K562 (cell line): ENCODE data around the gene DIP2B. TPM values are rescaled to one million over a fixed set of nuclear protein-coding genes. Genes with fewer than 3 reads are reported as not detected.

Experiments
- ATAC-seq: fragments of 200-7000 bp; cut with Tn5 transposase; 3 replicates; pipeline ENCODE4 v1.9.1; 2020; ENCODE audit warnings: moderate library complexity
- BruUV-seq: library from RNA; stranded (reverse); fragments of 400-500 nt; replicated peaks from 2 replicates; lab custom pipeline; 2021; lab: Mats Ljungman, UMichigan
- CTCF ChIA-PET: fragments of 300-600 bp; formaldehyde crosslinking; extraction: SDS; loops from one replicate; lab custom pipeline; 2021; ENCODE audit warnings: low intra/inter-chr PET ratio; lab: Yijun Ruan, JAX
- POLR2A ChIA-PET: fragments of 300-600, 350-650 bp; sonication (Branson Sonifier 250); formaldehyde crosslinking; extraction: SDS; loops from one replicate; lab custom pipeline; 2021; ENCODE audit warnings: antibody characterized with exemption, inconsistent platforms; lab: Yijun Ruan, JAX
- DNase-seq, 4 experiments: peaks; one replicate each; pipeline versions ENCODE4 v3.0.0 to v3.0.0-alpha.2; 2011 to 2018; ENCODE audit warnings: low spot score in 3 of 4, mixed read lengths in 3 of 4; ENCODE audit errors: extremely low read depth in 1 of 4
- FAIRE-seq: peaks from 2 replicates; lab custom pipeline; 2011; peaks lifted over from hg19 to GRCh38; lab: Jason Lieb, UNC
- H2AFZ ChIP-seq: 2 replicates; pipeline ENCODE4 v1.6.0; 2011; ENCODE audit warnings: low read depth, low read length, control low read depth, inconsistent platforms
- H3K27ac ChIP-seq: fragments of 200-600 bp; 3 replicates; pipeline ENCODE4 v1.8.0; 2011; ENCODE audit warnings: low read depth, mild to moderate bottlenecking, control low read depth, inconsistent platforms, low read length, moderate library complexity, mixed read lengths; ENCODE audit errors: extremely low read depth
- H3K27me3 ChIP-seq, 2 experiments: fragments of 300-600 bp in 1 of 2; 2 replicates in 1 of 2; 3 replicates in 1 of 2; pipeline versions ENCODE4 v1.6.0 to v1.8.0; 2011; ENCODE audit warnings: inconsistent platforms in 2 of 2, low read length in 2 of 2, mild to moderate bottlenecking in 1 of 2, mixed read lengths in 1 of 2, moderate library complexity in 1 of 2; ENCODE audit not compliant: control insufficient read depth in 2 of 2, insufficient read depth in 2 of 2
- H3K36me3 ChIP-seq: fragments of 300-600 bp; 3 replicates; pipeline ENCODE4 v1.8.0; 2011; ENCODE audit warnings: mild to moderate bottlenecking, low read length, inconsistent platforms; ENCODE audit not compliant: control insufficient read depth, insufficient read depth
- H3K4me1 ChIP-seq, 2 experiments: fragments of 200-600 bp in 1 of 2; replicated peaks in 1 of 2; 2 replicates in 1 of 2; 3 replicates in 1 of 2; pipeline versions ENCODE4 v1.5.1 to v1.8.0; 2011; ENCODE audit warnings: inconsistent platforms in 2 of 2, low read length in 2 of 2, mild to moderate bottlenecking in 1 of 2, mixed read lengths in 1 of 2, moderate library complexity in 1 of 2; ENCODE audit not compliant: control insufficient read depth in 2 of 2, insufficient read depth in 2 of 2
- H3K4me2 ChIP-seq: 2 replicates; pipeline ENCODE4 v1.6.1; 2011; ENCODE audit warnings: low read length, control low read depth, inconsistent platforms, mixed read lengths; ENCODE audit not compliant: insufficient read depth
- H3K4me3 ChIP-seq: fragments of 200-600 bp; sonication (generic), shearing (Covaris generic); 2 replicates; pipeline ENCODE4 v1.5.1; 2016; ENCODE audit warnings: control low read depth, inconsistent platforms
- H3K79me2 ChIP-seq: fragments of 200-600 bp; 3 replicates; pipeline ENCODE4 v1.8.0; 2011; ENCODE audit warnings: low read length, inconsistent platforms; ENCODE audit not compliant: control insufficient read depth, insufficient read depth
- H3K9ac ChIP-seq, 2 experiments: 2 replicates each; pipeline versions ENCODE4 v1.6.0 to v1.6.1; 2011; ENCODE audit warnings: low read depth in 2 of 2, low read length in 2 of 2, control low read depth in 1 of 2, inconsistent platforms in 1 of 2, mild to moderate bottlenecking in 1 of 2, mixed read lengths in 1 of 2; ENCODE audit not compliant: insufficient read depth in 1 of 2
- H3K9me1 ChIP-seq: one replicate; pipeline ENCODE4 v1.6.0; 2011; ENCODE audit warnings: inconsistent platforms, mild to moderate bottlenecking, low read length, moderate library complexity; ENCODE audit not compliant: control insufficient read depth, insufficient read depth
- H3K9me3 ChIP-seq: replicated peaks from 2 replicates; pipeline ENCODE4 v1.5.1; 2011; ENCODE audit warnings: low read depth, low read length, inconsistent platforms; ENCODE audit not compliant: control insufficient read depth, insufficient read depth
- H4K20me1 ChIP-seq: replicated peaks from 2 replicates; pipeline ENCODE4 v1.6.1; 2011; ENCODE audit warnings: low read length, inconsistent platforms, mixed read lengths; ENCODE audit not compliant: control insufficient read depth, insufficient read depth
- BRCA1 ChIP-seq, 2 experiments: fragments of 450-650 bp in 1 of 2; sonication (generic) in 1 of 2; formaldehyde crosslinking in 1 of 2; IDR thresholded peaks; 2 replicates each; pipeline versions ENCODE4 v1.5.0 to v1.6.1; 2017 to 2020; ENCODE audit warnings: mild to moderate bottlenecking in 1 of 2, missing genetic modification reagents in 1 of 2
- ESRRA ChIP-seq: fragments of 450-650 bp; IDR thresholded peaks from 2 replicates; pipeline ENCODE4 v1.6.1; 2014; ENCODE audit warnings: low read depth, mild to moderate bottlenecking, moderate library complexity, borderline replicate concordance
- KAT2B ChIP-seq: IDR thresholded peaks from one replicate; pipeline ENCODE4 v1.6.1; 2012; ENCODE audit warnings: low read depth, mild to moderate bottlenecking, control low read depth, inconsistent platforms, low read length, moderate library complexity
- KLF6 ChIP-seq: fragments of 250-450 bp; sonication (Bioruptor Pico); IDR thresholded peaks from 2 replicates; pipeline ENCODE4 v1.4.0; 2020; ENCODE audit warnings: mild to moderate bottlenecking, moderate library complexity, borderline replicate concordance
- NFIX ChIP-seq: fragments of 250-450 bp; sonication (Bioruptor Pico); IDR thresholded peaks from 2 replicates; pipeline ENCODE4 v1.4.0; 2020; ENCODE audit warnings: low read depth, mild to moderate bottlenecking, moderate library complexity
- PPARD ChIP-seq: fragments of 250-450 bp; sonication (Bioruptor Pico); IDR thresholded peaks from 2 replicates; pipeline ENCODE4 v1.8.0; 2022; ENCODE audit warnings: inconsistent platforms, mild to moderate bottlenecking, moderate library complexity
- RBM39 ChIP-seq: fragments of 200-400 bp; formaldehyde crosslinking; optimal IDR thresholded peaks from 2 replicates; pipeline ENCODE3; 2018; ENCODE audit warnings: low read depth, low read length
- THRB ChIP-seq: fragments of 450-650 bp; formaldehyde crosslinking; conservative IDR thresholded peaks from 2 replicates; pipeline ENCODE4 v1.4.0; 2022; ENCODE audit warnings: mild to moderate bottlenecking, missing genetic modification characterization
- ZKSCAN8 ChIP-seq: fragments of 200-800 bp; sonication (Bioruptor generic); IDR thresholded peaks from 2 replicates; pipeline ENCODE4 v1.6.1; 2016; ENCODE audit warnings: missing genetic modification characterization, missing compliant biosample characterization
- WGBS: fragments of 100-300 bp; shearing (Covaris generic); methylation state at CpG from one replicate; pipeline ENCODE4 v1.1.6; 2016; ENCODE audit warnings: low coverage, mixed read lengths; ENCODE audit not compliant: insufficient coverage; ENCODE audit errors: missing lambda C conversion rate; 5-methylcytosine and 5-hydroxymethylcytosine counted together
- in situ Hi-C: fragments of 300-500 bp; cut with MboI; formaldehyde crosslinking; loops from 4 replicates; pipeline ENCODE4 v1.15.0; 2018; ENCODE audit warnings: inconsistent platforms, mixed read lengths
- intact Hi-C: fragments of 100-400 bp; cut with micrococcal nuclease; formaldehyde crosslinking; loops from 2 replicates; pipeline ENCODE4 v1.14.2; 2022
- polyA plus RNA-seq, 8 experiments: library from polyadenylated mRNA; depleted of rRNA in 4 of 8; stranded (reverse) in 5 of 8; unstranded in 3 of 8; fragments of >200 nt; fragmentation: Nextera tagmentation in 2 of 8; fragmentation: Illumina TruSeq in 1 of 8; extraction: Ambion mirVana in 2 of 8; extraction: Trizol in 1 of 8; gene quantifications; 2 replicates each; pipeline versions ENCODE4 v1.2.1 to v1.2.3, GENCODE V29; 2011 to 2014; ENCODE audit warnings: inconsistent platforms in 1 of 8, missing spikeins in 1 of 8
- total RNA-seq, 7 experiments: library from RNA; depleted of rRNA in 6 of 7; stranded (reverse); fragments of >200 nt in 6 of 7; fragmentation: Illumina TruSeq in 2 of 7; extraction: Trizol in 2 of 7; gene quantifications; 2 replicates each; pipeline versions ENCODE4 v1.2.1 to v1.2.3, GENCODE V29; 2011 to 2021; ENCODE audit warnings: low replicate concordance in 1 of 7
- TF ChIP-seq, protein P1 (sequence below): fragments of 450-650 bp; conservative IDR thresholded peaks from 2 replicates; pipeline ENCODE4 v1.6.1; 2016; ENCODE audit warnings: missing genetic modification characterization, low read depth, mild to moderate bottlenecking, missing compliant biosample characterization, moderate library complexity
- TF ChIP-seq, protein P2 (sequence below): sonication (generic); formaldehyde crosslinking; IDR thresholded peaks from 2 replicates; pipeline ENCODE4 v1.8.1; 2023; ENCODE audit warnings: mild to moderate bottlenecking, missing genetic modification reagents

The DIP2B gene
- total and polyA plus RNA-seq, 9 of the 15 experiments (the other 6 are each of a cell fraction or from before 2014, with no cell fraction given) = 4.6 to 26.1 (median 18.8) TPM

GRCh38 chr12:50610171-50610570 is 105.4 kb downstream of the DIP2B start:
- no peak overlapping the region for H3K27ac ChIP-seq
- FAIRE-seq (no peak), ATAC-seq (no peak), DNase-seq (no peak)
- H3K9me3 ChIP-seq = no peaks in the 10 kb centered on the region
- WGBS = 100% methylated on average over 1 of the region's 1 CpG
- H3K9me1 ChIP-seq = no peaks in the 10 kb centered on the region
- no peak for TF ChIP-seq THRB (CRISPR knock-in tag)
- TF ChIP-seq ZKSCAN8 (CRISPR knock-in tag) = no peak
- no peak for TF ChIP-seq PPARD (CRISPR knock-in tag)
- TF ChIP-seq, protein P1, sequence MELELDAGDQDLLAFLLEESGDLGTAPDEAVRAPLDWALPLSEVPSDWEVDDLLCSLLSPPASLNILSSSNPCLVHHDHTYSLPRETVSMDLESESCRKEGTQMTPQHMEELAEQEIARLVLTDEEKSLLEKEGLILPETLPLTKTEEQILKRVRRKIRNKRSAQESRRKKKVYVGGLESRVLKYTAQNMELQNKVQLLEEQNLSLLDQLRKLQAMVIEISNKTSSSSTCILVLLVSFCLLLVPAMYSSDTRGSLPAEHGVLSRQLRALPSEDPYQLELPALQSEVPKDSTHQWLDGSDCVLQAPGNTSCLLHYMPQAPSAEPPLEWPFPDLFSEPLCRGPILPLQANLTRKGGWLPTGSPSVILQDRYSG (tag) = no peak
- TF ChIP-seq RBM39 = no peak
- TF ChIP-seq NFIX (CRISPR knock-in tag) = no peak
- no peak for TF ChIP-seq KLF6
- no peak for TF ChIP-seq KAT2B
- TF ChIP-seq ESRRA = no peak
- TF ChIP-seq, protein P2, sequence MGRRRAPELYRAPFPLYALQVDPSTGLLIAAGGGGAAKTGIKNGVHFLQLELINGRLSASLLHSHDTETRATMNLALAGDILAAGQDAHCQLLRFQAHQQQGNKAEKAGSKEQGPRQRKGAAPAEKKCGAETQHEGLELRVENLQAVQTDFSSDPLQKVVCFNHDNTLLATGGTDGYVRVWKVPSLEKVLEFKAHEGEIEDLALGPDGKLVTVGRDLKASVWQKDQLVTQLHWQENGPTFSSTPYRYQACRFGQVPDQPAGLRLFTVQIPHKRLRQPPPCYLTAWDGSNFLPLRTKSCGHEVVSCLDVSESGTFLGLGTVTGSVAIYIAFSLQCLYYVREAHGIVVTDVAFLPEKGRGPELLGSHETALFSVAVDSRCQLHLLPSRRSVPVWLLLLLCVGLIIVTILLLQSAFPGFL (CRISPR knock-in tag) = no peak
- no peak for TF ChIP-seq BRCA1 (IDR thresholded peaks at IDR 0.05)
- TF ChIP-seq BRCA1 (CRISPR knock-in tag; IDR thresholded peaks at IDR 0.05) = no peak
- no peaks in the 10 kb centered on the region for H3K27me3 ChIP-seq
- H3K4me2 ChIP-seq = no peak overlapping the region
- intact Hi-C loops = no loop called here
- in situ Hi-C loops = no loop called here
- ChIA-PET POLR2A (interaction anchor here (1.3 kb wide), 1 partner anchor 27 kb away, joined by 3 read pairs; no protein-coding TSS in a partner anchor), CTCF (no interaction called here)
- H3K4me3 ChIP-seq = no peak overlapping the region
- H3K36me3 ChIP-seq = peaks cover 7% of the 10 kb centered on the region; the same call in 1 of the 3 replicates
- no peak overlapping the region for H2AFZ ChIP-seq
- H4K20me1 ChIP-seq = no peaks in the 10 kb centered on the region
- no TSS peak for BruUV-seq
- peaks cover 31% of the 10 kb centered on the region for H3K79me2 ChIP-seq
- peaks cover 0 to 42% of the 10 kb centered on the region in 2 experiments; a peak in 4 of 5 replicates for H3K4me1 ChIP-seq
- no peak overlapping the region for H3K9ac ChIP-seq
